Measurements from ENCODE around the gene PROCA1. TPM values are rescaled to one million over a fixed set of nuclear protein-coding genes. Genes with fewer than 3 reads are reported as not detected.

PROCA1 gene
- total and polyA plus RNA-seq, 9 of the 15 experiments (the other 6 are each of a cell fraction or from before 2014, with no cell fraction given), result 0.78 to 16.2 (median 5.6) TPM

DNA sequence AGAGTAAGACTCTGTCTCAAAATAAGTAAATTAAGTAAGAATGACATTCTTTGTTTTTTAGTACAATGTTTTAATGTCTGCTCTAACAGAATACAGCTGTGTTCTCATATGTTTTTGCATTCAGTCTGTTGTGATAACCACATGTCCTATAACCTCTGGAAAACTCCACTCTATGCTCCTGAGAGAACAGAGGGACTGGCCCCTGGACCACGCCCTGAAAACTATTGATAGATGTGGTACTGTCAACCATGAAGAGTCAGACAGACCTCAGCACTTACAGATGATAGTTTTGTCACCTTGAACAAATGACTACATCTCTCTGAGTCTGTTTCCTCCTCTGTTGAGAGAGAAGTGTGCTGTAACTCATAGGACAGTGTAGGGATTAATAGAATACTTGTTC, 41.8 kb downstream of the PROCA1 start:
- no peaks in the 10 kb centered on the region for H3K9me1 ChIP-seq (ENCODE audit: control insufficient read depth, insufficient read depth, low read length)
- no peak overlapping the region for H3K27ac ChIP-seq (ENCODE audit: extremely low read depth, low read depth, low read length)
- intact Hi-C loops (cut with micrococcal nuclease) (no loop called here), in situ Hi-C loops (cut with MboI) (no loop called here)
- no peak for FAIRE-seq
- H3K4me2 ChIP-seq (ENCODE audit: insufficient read depth, low read length), result no peak overlapping the region
- ChIA-PET POLR2A (interaction anchor here (0.8 to 6.9 kb wide), 4 partner anchors 10 to 58 kb away, joined by 3 to 56 read pairs (median 4); partner anchors contain the start of gene NEK8), CTCF (ENCODE audit: low intra/inter-chr PET ratio) (no interaction called here)
- no peaks in the 10 kb centered on the region; a peak in 1 of 5 replicates for H3K4me1 ChIP-seq (replicated peaks in 1 of 2; ENCODE audit: control insufficient read depth in 2 of 2, insufficient read depth in 2 of 2, low read length in 2 of 2)
- H2AFZ ChIP-seq (ENCODE audit: low read depth, low read length), result no peak overlapping the region
- no TSS peak for BruUV-seq (replicated peaks)
- H3K27me3 ChIP-seq (ENCODE audit: control insufficient read depth in 2 of 2, insufficient read depth in 2 of 2, low read length in 2 of 2), result no peaks in the 10 kb centered on the region
- H3K79me2 ChIP-seq (ENCODE audit: control insufficient read depth, insufficient read depth, low read length), result peaks cover 40% of the 10 kb centered on the region
- peaks cover 7% of the 10 kb centered on the region; the same call in 1 of the 2 replicates for H4K20me1 ChIP-seq (replicated peaks; ENCODE audit: control insufficient read depth, insufficient read depth, low read length)
- no peak for DNase-seq (ENCODE audit: extremely low read depth in 1 of 4, low spot score in 3 of 4)
- H3K4me3 ChIP-seq, result no peak overlapping the region
- no peak overlapping the region for H3K9ac ChIP-seq (ENCODE audit: insufficient read depth in 1 of 2, low read depth in 2 of 2, low read length in 2 of 2)
- peaks cover 93% of the 10 kb centered on the region for H3K36me3 ChIP-seq (ENCODE audit: control insufficient read depth, insufficient read depth, low read length)
- no peak for TF ChIP-seq MEIS2 (IDR thresholded peaks at IDR 0.05; ENCODE audit: partially characterized antibody)
- TF ChIP-seq ZBTB26 (CRISPR knock-in tag; IDR thresholded peaks at IDR 0.05), result no peak
- no peak for TF ChIP-seq CREM (IDR thresholded peaks at IDR 0.05; ENCODE audit: low read depth)
- TF ChIP-seq ZNF75A (CRISPR knock-in tag; IDR thresholded peaks at IDR 0.05), result no peak
- no peak for TF ChIP-seq POLR2A (conservative IDR thresholded peaks at IDR 0.05)
- TF ChIP-seq EP300 (IDR thresholded peaks at IDR 0.05; ENCODE audit: low read length), result no peak
- TF ChIP-seq, protein P1, sequence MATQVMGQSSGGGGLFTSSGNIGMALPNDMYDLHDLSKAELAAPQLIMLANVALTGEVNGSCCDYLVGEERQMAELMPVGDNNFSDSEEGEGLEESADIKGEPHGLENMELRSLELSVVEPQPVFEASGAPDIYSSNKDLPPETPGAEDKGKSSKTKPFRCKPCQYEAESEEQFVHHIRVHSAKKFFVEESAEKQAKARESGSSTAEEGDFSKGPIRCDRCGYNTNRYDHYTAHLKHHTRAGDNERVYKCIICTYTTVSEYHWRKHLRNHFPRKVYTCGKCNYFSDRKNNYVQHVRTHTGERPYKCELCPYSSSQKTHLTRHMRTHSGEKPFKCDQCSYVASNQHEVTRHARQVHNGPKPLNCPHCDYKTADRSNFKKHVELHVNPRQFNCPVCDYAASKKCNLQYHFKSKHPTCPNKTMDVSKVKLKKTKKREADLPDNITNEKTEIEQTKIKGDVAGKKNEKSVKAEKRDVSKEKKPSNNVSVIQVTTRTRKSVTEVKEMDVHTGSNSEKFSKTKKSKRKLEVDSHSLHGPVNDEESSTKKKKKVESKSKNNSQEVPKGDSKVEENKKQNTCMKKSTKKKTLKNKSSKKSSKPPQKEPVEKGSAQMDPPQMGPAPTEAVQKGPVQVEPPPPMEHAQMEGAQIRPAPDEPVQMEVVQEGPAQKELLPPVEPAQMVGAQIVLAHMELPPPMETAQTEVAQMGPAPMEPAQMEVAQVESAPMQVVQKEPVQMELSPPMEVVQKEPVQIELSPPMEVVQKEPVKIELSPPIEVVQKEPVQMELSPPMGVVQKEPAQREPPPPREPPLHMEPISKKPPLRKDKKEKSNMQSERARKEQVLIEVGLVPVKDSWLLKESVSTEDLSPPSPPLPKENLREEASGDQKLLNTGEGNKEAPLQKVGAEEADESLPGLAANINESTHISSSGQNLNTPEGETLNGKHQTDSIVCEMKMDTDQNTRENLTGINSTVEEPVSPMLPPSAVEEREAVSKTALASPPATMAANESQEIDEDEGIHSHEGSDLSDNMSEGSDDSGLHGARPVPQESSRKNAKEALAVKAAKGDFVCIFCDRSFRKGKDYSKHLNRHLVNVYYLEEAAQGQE (IDR thresholded peaks at IDR 0.05; ENCODE audit: borderline replicate concordance), result no peak
- TF ChIP-seq, protein P1 (CRISPR knock-in tag; IDR thresholded peaks at IDR 0.05; ENCODE audit: low read depth), result no peak
- no peak for ATAC-seq
- WGBS (ENCODE audit: insufficient coverage, low coverage, missing lambda C conversion rate), result 89% methylated on average over 1 of the region's 1 CpG
- H3K9me3 ChIP-seq (replicated peaks; ENCODE audit: control insufficient read depth, insufficient read depth, low read depth, low read length), result no peaks in the 10 kb centered on the region
